Right atrium auricular region (tissue), 2 donors: ENCODE measurements around the gene CDK5R1. TPM values are rescaled to one million over a fixed set of nuclear protein-coding genes. Genes with fewer than 3 reads are reported as not detected.
A peak's percentile ranks its signal among the peaks of the same experiment; 100 is the strongest.

Experiments
- DNase-seq: peaks from one replicate; pipeline ENCODE4 v3.0.0-alpha.2; 2019; ENCODE audit warnings: low spot score
- H3K27ac ChIP-seq, 2 donors: fragments of 200-600 bp; sonication (generic); 1 replicate in 1 of 2; 2 replicates in 1 of 2; pipeline ENCODE4 v1.5.1; 2016 to 2019
- H3K27me3 ChIP-seq, 2 donors: fragments of 200-600 bp; sonication (generic); one replicate each; pipeline versions ENCODE4 v1.5.1 to v1.6.0; 2017 to 2019
- H3K36me3 ChIP-seq: fragments of 200-600 bp; sonication (generic); one replicate; pipeline ENCODE4 v1.5.1; 2016
- H3K4me1 ChIP-seq, 2 donors: fragments of 200-600 bp; sonication (generic); one replicate each; pipeline versions ENCODE4 v1.5.1 to v1.6.0; 2017 to 2019
- H3K4me3 ChIP-seq, 2 donors: fragments of 200-600 bp; sonication (generic); 1 replicate in 1 of 2; 2 replicates in 1 of 2; pipeline ENCODE4 v1.5.1; 2017 to 2019; ENCODE audit warnings: mild to moderate bottlenecking in 1 of 2, moderate library complexity in 1 of 2
- H3K9me3 ChIP-seq, 2 donors: fragments of 200-600 bp; sonication (generic); one replicate each; pipeline ENCODE4 v1.5.1; 2019
- CTCF ChIP-seq, 2 donors: fragments of 200-600 bp; sonication (generic); IDR thresholded peaks; one replicate each; pipeline ENCODE4 v1.5.1; 2019; ENCODE audit warnings: antibody characterized with exemption in 2 of 2
- total RNA-seq, 2 donors: library from RNA; depleted of rRNA; stranded (reverse); fragments of >200 nt; gene quantifications; one replicate each; pipeline ENCODE4 v1.1.0, GENCODE V29; 2016

Gene CDK5R1
- total RNA-seq, 2 donors from 2014 or later: 0.75 to 1.0 TPM

GRCh38 chr17:32493976-32494513 lies 7.3 kb downstream of the CDK5R1 start:
- Histone ChIP-seq H3K36me3 (no peaks in the 10 kb centered on the region), H3K27ac (no peak overlapping the region), H3K4me3 (no peak overlapping the region), H3K27me3 (no peaks in the 10 kb centered on the region), H3K4me1 (peaks cover 0 to 43% of the 10 kb centered on the region in 2 donors), H3K9me3 (no peaks in the 10 kb centered on the region)
- TF ChIP-seq CTCF (IDR thresholded peaks at IDR 0.05): no peak
- DNase-seq: no peak

GRCh38 chr17:32494621-32495358 lies 8.0 kb downstream of the CDK5R1 start:
- Histone ChIP-seq H3K36me3 (no peaks in the 10 kb centered on the region), H3K4me3 (no peak overlapping the region), H3K4me1 (peaks cover 0 to 43% of the 10 kb centered on the region in 2 donors), H3K9me3 (no peaks in the 10 kb centered on the region), H3K27ac (peak overlapping the region in 1 of 2 donors; percentile 61), H3K27me3 (no peaks in the 10 kb centered on the region)
- TF ChIP-seq CTCF (IDR thresholded peaks at IDR 0.05): no peak
- DNase-seq: no peak

GRCh38 chr17:32495359-32496231 lies 8.8 kb downstream of the CDK5R1 start:
- peak overlapping the region in 1 of 2 donors; percentile 8 for H3K4me3 ChIP-seq
- no peak for DNase-seq
- no peaks in the 10 kb centered on the region for H3K9me3 ChIP-seq
- no peak for TF ChIP-seq CTCF (IDR thresholded peaks at IDR 0.05)
- H3K27me3 ChIP-seq: no peaks in the 10 kb centered on the region
- H3K27ac ChIP-seq: peak overlapping the region; percentile 61 to 72
- H3K4me1 ChIP-seq: peaks cover 0 to 43% of the 10 kb centered on the region in 2 donors
- H3K36me3 ChIP-seq: no peaks in the 10 kb centered on the region

GRCh38 chr17:32496395-32497073 lies 9.7 kb downstream of the CDK5R1 start:
- Histone ChIP-seq H3K27me3 (no peaks in the 10 kb centered on the region), H3K27ac (peak overlapping the region; percentile 61 to 72), H3K4me3 (no peak overlapping the region), H3K9me3 (no peaks in the 10 kb centered on the region), H3K4me1 (peaks cover 0 to 43% of the 10 kb centered on the region in 2 donors), H3K36me3 (no peaks in the 10 kb centered on the region)
- no peak for DNase-seq
- no peak for TF ChIP-seq CTCF (IDR thresholded peaks at IDR 0.05)

- Histone ChIP-seq H3K4me1 (peaks cover 0 to 39% of the 10 kb centered on the region in 2 donors), H3K27me3 (no peaks in the 10 kb centered on the region), H3K9me3 (no peaks in the 10 kb centered on the region), H3K27ac (no peak overlapping the region), H3K36me3 (no peaks in the 10 kb centered on the region), H3K4me3 (no peak overlapping the region)
- DNase-seq: no peak
- peak in 1 of 2 donors; percentile 40 for TF ChIP-seq CTCF (IDR thresholded peaks at IDR 0.05)
Observed at GRCh38 chr17:32497431-32498205, 10.8 kb downstream of the CDK5R1 start.
